A673 (cell line): ENCODE results near the gene ACTL7B. TPM values are rescaled to one million over a fixed set of nuclear protein-coding genes. Genes with fewer than 3 reads are reported as not detected.

ENCODE experiments used
- BruUV-seq: library from RNA; stranded (reverse); fragments of 400-500 nt; replicated peaks from 2 replicates; lab custom pipeline; 2021; lab: Mats Ljungman, UMichigan
- CTCF ChIA-PET: fragments of 300-600 bp; sonication (Branson Sonifier 250); formaldehyde crosslinking; loops from one replicate; lab custom pipeline; 2022; ENCODE audit warnings: antibody characterized with exemption; lab: Charles Lee
- POLR2A ChIA-PET: fragments of 300-600 bp; sonication (Branson Sonifier 250); formaldehyde crosslinking; loops from one replicate; lab custom pipeline; 2022; ENCODE audit warnings: antibody characterized with exemption; ENCODE audit not compliant: low non-redundant PET; lab: Charles Lee
- DNase-seq: peaks from one replicate; pipeline ENCODE4 v3.0.0-alpha.2; 2015; ENCODE audit warnings: low spot score
- H3K27ac ChIP-seq: fragments of 200-600 bp; sonication (generic); 2 replicates; pipeline ENCODE4 v1.5.1; 2016; ENCODE audit warnings: mixed run types, low read depth, mild to moderate bottlenecking, mixed read lengths, antibody characterized with exemption, low read length; ENCODE audit not compliant: poor library complexity, severe bottlenecking
- H3K27me3 ChIP-seq: fragments of 200-600 bp; sonication (generic); replicated peaks from 2 replicates; pipeline ENCODE4 v1.6.1; 2017; ENCODE audit warnings: mixed run types, low read depth, mild to moderate bottlenecking, mixed read lengths, antibody characterized with exemption, low read length; ENCODE audit not compliant: insufficient read depth, poor library complexity
- H3K36me3 ChIP-seq: fragments of 200-600 bp; sonication (generic); 2 replicates; pipeline ENCODE4 v1.6.1; 2016; ENCODE audit warnings: mixed run types, mild to moderate bottlenecking, mixed read lengths, antibody characterized with exemption, low read length; ENCODE audit not compliant: insufficient read depth, poor library complexity, severe bottlenecking
- H3K4me1 ChIP-seq: fragments of 200-600 bp; sonication (generic); 2 replicates; pipeline ENCODE4 v1.6.1; 2017; ENCODE audit warnings: mixed run types, mild to moderate bottlenecking, mixed read lengths, antibody characterized with exemption, low read length; ENCODE audit not compliant: insufficient read depth, poor library complexity, severe bottlenecking
- H3K4me3 ChIP-seq: fragments of 200-600 bp; sonication (generic); 2 replicates; pipeline ENCODE4 v1.5.1; 2016; ENCODE audit warnings: low read depth, mixed run types, mild to moderate bottlenecking, mixed read lengths, low read length; ENCODE audit not compliant: poor library complexity, severe bottlenecking
- H3K9me3 ChIP-seq: fragments of 200-600 bp; sonication (generic); 2 replicates; pipeline ENCODE4 v1.6.1; 2016; ENCODE audit warnings: mixed run types, low read depth, mild to moderate bottlenecking, mixed read lengths, antibody characterized with exemption, low read length; ENCODE audit not compliant: poor library complexity, severe bottlenecking
- EZH2 ChIP-seq: fragments of 200-600 bp; sonication (generic); IDR thresholded peaks from 2 replicates; pipeline ENCODE4 v1.6.1; 2017; ENCODE audit warnings: borderline replicate concordance, low read depth, mild to moderate bottlenecking, mixed read lengths, antibody characterized with exemption, low read length; ENCODE audit not compliant: poor library complexity, severe bottlenecking
- intact Hi-C: fragments of 100-400 bp; cut with micrococcal nuclease; formaldehyde crosslinking; loops from one replicate; pipeline ENCODE4 v1.10.0; 2022; ENCODE audit not compliant: unreplicated experiment
- total RNA-seq: library from RNA; stranded (reverse); gene quantifications from 2 replicates; pipeline ENCODE4 v1.2.3, GENCODE V29; 2021
- TF ChIP-seq, protein P1 (sequence below): fragments of 300-800, 200-600 bp; sonication (generic); conservative IDR thresholded peaks from 2 replicates; pipeline ENCODE4 v1.5.1; 2017; ENCODE audit warnings: low read depth, mild to moderate bottlenecking, antibody characterized with exemption, low read length, moderate library complexity, mixed read lengths

ACTL7B gene
- total RNA-seq, 1 experiment from 2014 or later = not detected

- TF ChIP-seq EZH2 = no peak
- TF ChIP-seq, protein P1, sequence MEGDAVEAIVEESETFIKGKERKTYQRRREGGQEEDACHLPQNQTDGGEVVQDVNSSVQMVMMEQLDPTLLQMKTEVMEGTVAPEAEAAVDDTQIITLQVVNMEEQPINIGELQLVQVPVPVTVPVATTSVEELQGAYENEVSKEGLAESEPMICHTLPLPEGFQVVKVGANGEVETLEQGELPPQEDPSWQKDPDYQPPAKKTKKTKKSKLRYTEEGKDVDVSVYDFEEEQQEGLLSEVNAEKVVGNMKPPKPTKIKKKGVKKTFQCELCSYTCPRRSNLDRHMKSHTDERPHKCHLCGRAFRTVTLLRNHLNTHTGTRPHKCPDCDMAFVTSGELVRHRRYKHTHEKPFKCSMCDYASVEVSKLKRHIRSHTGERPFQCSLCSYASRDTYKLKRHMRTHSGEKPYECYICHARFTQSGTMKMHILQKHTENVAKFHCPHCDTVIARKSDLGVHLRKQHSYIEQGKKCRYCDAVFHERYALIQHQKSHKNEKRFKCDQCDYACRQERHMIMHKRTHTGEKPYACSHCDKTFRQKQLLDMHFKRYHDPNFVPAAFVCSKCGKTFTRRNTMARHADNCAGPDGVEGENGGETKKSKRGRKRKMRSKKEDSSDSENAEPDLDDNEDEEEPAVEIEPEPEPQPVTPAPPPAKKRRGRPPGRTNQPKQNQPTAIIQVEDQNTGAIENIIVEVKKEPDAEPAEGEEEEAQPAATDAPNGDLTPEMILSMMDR = no peak
- Histone ChIP-seq H3K27me3 (no peaks in the 10 kb centered on the region), H3K36me3 (peaks cover 8% of the 10 kb centered on the region), H3K27ac (no peak overlapping the region), H3K4me1 (peaks cover 15% of the 10 kb centered on the region), H3K9me3 (no peaks in the 10 kb centered on the region), H3K4me3 (no peak overlapping the region)
- CTCF ChIA-PET = no interaction called here
- no TSS peak for BruUV-seq
- no peak for DNase-seq
- POLR2A ChIA-PET = no interaction called here
- intact Hi-C loops = no loop called here
Measured at GRCh38 chr9:108867829-108868228, 12.0 kb upstream of the ACTL7B start.

DNA sequence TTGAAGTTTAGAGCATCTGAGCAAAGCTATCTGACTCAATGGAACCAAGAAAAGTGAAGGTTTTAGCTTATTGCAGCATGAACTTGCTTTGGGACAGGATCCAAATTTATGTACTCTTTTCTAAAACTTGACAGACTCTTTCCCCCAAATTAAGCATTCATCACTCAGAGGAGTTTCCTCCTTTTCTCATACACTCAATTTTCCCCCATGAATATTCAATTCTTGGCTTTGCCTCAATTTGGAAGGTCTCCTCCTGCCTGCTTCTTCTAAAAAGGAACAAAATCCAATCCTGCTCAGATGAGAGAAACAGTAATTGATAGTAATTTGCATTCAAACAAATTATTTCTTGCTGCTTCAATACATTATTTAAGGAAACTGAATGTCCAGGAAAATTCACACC is 11.3 kb upstream of the ACTL7B start:
- no TSS peak for BruUV-seq
- H3K36me3 ChIP-seq = peaks cover 4% of the 10 kb centered on the region
- no peak overlapping the region for H3K4me3 ChIP-seq
- TF ChIP-seq, protein P1 = no peak
- no peak for TF ChIP-seq EZH2
- intact Hi-C loops = no loop called here
- H3K27me3 ChIP-seq = no peaks in the 10 kb centered on the region
- H3K9me3 ChIP-seq = no peaks in the 10 kb centered on the region
- ChIA-PET CTCF (no interaction called here), POLR2A (no interaction called here)
- DNase-seq = peak; percentile 10
- H3K4me1 ChIP-seq = peaks cover 15% of the 10 kb centered on the region
- no peak overlapping the region for H3K27ac ChIP-seq

DNA sequence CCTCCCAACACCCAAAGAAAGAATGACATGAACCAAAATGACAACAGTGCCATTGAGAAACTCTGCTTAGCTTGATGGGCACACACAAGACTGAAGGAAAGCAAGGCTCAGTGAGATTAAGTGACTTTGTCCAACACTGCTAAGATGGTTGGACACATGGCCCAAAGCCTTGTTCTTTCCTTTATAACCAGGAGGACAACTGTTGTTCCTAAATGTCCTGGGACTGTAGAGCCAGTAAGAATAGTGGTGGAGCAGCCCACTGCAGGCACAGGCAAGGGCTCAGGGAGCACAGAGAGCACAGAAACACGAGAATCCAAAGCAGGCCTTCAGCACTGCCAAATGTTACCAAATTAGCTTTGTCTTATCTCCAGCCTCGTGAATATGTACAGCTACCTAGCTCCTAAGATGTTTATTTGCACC is 10.2 kb upstream of the ACTL7B start:
- Histone ChIP-seq H3K9me3 (no peaks in the 10 kb centered on the region), H3K36me3 (no peaks in the 10 kb centered on the region), H3K27me3 (no peaks in the 10 kb centered on the region), H3K4me1 (peaks cover 15% of the 10 kb centered on the region), H3K27ac (no peak overlapping the region), H3K4me3 (no peak overlapping the region)
- intact Hi-C loops = no loop called here
- CTCF ChIA-PET = no interaction called here
- no TSS peak for BruUV-seq
- no peak for DNase-seq
- POLR2A ChIA-PET = no interaction called here
- TF ChIP-seq EZH2 = no peak
- TF ChIP-seq, protein P1 = no peak
